Uterus (tissue), 2 donors: ENCODE results near the gene DPCD.

Experiments
- POLR2A ChIP-seq, 2 donors: fragments of 450-650 bp; IDR thresholded peaks; one replicate each; pipeline ENCODE4 v1.6.1; 2016; ENCODE audit warnings: antibody characterized with exemption in 2 of 2, mild to moderate bottlenecking in 1 of 2, moderate library complexity in 1 of 2
- TF ChIP-seq, protein P1 (sequence below), 4 experiments: fragments of 200-600 bp in 2 of 4; fragments of 450-650 bp in 2 of 4; sonication (generic) in 2 of 4; IDR thresholded peaks; one replicate each; pipeline ENCODE4 v1.5.1; 2016 to 2019; ENCODE audit warnings: antibody characterized with exemption in 4 of 4, mild to moderate bottlenecking in 2 of 4, moderate library complexity in 1 of 4

DNA sequence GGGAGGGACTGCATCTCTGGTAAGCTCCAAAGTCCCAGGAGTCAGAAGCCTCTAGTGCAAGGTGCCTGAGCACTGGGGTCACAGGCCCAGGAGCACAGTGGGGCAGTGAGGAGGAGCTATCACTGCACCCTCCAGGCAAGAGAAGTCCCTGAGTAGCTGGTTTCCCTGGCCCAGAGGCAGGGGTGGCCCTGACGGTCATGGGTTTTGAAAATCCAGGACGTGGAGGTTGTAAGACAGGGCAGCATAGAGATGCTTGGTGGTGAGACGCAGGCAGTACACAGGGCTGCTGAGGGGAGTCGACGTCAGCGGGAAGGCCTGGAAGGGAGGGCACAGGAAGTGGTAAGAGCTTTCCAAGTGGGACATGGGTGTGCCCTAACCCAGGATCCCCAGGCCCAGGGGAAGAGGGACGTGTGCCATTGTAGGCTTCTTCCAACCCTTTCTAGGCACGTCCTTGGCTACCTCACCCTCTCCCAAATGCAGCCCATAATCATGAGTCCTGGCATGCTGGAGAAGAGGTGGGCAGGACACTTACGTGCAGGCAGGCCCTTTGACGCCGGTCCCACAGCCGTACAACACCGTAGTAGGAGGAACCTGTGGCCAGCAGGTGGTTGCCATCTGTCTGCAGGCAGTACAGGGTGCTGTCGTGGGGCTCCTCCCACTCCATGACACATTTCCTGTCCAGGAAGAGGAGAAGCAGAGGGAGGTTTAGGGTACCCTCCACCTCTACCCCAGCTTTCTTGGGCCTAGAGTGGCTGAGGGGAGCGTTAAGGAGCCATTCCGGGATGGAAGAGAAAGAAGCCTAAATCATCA, 23.2 kb downstream of the DPCD start:
- TF ChIP-seq, protein P1, sequence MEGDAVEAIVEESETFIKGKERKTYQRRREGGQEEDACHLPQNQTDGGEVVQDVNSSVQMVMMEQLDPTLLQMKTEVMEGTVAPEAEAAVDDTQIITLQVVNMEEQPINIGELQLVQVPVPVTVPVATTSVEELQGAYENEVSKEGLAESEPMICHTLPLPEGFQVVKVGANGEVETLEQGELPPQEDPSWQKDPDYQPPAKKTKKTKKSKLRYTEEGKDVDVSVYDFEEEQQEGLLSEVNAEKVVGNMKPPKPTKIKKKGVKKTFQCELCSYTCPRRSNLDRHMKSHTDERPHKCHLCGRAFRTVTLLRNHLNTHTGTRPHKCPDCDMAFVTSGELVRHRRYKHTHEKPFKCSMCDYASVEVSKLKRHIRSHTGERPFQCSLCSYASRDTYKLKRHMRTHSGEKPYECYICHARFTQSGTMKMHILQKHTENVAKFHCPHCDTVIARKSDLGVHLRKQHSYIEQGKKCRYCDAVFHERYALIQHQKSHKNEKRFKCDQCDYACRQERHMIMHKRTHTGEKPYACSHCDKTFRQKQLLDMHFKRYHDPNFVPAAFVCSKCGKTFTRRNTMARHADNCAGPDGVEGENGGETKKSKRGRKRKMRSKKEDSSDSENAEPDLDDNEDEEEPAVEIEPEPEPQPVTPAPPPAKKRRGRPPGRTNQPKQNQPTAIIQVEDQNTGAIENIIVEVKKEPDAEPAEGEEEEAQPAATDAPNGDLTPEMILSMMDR (IDR thresholded peaks at IDR 0.05), result no peak
- no peak for TF ChIP-seq POLR2A (IDR thresholded peaks at IDR 0.05)
